ENCODE results near the gene SIRT4.
"Not testable (repeated sequence)": the region's sequence is repeated elsewhere in the genome, so short reads cannot be mapped to it uniquely, and the experiment has no call there.

DNA sequence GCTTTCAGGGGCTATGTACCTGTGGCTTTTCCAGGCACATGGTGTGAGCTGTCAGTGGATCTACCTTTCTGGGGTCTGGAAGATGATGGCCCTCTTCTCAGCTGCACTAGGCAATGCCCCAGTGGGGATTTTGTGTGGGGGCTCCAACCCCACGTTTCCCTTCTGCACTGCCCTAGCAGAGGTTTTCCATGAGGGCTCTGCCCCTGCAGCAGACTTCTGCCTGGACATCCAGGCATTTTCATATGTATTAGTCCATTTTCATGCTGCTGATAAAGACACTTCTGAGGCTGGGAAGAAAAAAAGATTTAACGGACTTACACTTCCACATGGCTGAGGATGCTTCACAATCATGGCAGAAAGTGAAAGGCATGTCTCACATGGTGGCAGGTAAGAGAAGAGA lies 34.3 kb downstream of the SIRT4 start:
- TF ChIP-seq, protein P1, sequence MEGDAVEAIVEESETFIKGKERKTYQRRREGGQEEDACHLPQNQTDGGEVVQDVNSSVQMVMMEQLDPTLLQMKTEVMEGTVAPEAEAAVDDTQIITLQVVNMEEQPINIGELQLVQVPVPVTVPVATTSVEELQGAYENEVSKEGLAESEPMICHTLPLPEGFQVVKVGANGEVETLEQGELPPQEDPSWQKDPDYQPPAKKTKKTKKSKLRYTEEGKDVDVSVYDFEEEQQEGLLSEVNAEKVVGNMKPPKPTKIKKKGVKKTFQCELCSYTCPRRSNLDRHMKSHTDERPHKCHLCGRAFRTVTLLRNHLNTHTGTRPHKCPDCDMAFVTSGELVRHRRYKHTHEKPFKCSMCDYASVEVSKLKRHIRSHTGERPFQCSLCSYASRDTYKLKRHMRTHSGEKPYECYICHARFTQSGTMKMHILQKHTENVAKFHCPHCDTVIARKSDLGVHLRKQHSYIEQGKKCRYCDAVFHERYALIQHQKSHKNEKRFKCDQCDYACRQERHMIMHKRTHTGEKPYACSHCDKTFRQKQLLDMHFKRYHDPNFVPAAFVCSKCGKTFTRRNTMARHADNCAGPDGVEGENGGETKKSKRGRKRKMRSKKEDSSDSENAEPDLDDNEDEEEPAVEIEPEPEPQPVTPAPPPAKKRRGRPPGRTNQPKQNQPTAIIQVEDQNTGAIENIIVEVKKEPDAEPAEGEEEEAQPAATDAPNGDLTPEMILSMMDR (IDR thresholded peaks at IDR 0.05; ENCODE audit: low read depth, low read length, poor library complexity, severe bottlenecking), result not testable (repeated sequence)
- not testable (repeated sequence) for TF ChIP-seq EZH2phosphoT487 (IDR thresholded peaks at IDR 0.05; ENCODE audit: borderline replicate concordance, low read length)
